ENCODE measurements around the gene HOXB9.

Gene HOXB9

DNA sequence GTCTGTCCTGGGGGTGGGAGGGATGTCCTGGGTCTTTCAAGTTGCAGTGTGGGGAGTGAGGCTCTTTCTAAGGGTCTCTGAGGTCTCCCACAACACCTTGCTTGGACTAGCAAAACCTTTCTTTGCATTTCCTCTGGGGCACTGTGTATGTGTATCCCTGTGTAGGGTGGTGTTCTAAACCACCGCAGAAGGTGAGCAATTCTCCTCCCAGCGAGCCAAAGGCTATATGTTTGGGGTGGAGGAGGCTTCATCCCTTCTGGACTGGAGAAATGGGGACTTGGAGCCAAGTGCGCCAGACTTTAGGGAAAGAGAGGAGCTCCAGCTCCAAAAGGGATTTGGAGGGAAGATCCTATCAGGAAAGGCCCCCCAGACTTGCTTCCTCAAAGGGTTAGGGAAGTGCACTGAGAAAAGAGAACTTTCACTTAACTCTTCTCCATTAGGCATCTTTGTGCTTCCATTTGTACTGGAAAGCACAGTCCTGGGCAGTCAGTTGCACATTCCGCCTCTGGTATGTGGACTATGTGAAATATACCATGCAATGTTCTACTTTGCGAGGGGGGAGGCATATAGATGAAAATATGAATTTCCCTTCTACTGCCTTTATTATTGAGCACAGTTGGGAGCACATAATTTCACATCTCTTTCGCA lies 18.9 kb upstream of the HOXB9 start:
- no peak for TF ChIP-seq CREB5 (CRISPR knock-in tag; IDR thresholded peaks at IDR 0.05; ENCODE audit: low read depth)
- no peak for TF ChIP-seq ZC3H10 (CRISPR knock-in tag; IDR thresholded peaks at IDR 0.05)
- TF ChIP-seq, protein P1, sequence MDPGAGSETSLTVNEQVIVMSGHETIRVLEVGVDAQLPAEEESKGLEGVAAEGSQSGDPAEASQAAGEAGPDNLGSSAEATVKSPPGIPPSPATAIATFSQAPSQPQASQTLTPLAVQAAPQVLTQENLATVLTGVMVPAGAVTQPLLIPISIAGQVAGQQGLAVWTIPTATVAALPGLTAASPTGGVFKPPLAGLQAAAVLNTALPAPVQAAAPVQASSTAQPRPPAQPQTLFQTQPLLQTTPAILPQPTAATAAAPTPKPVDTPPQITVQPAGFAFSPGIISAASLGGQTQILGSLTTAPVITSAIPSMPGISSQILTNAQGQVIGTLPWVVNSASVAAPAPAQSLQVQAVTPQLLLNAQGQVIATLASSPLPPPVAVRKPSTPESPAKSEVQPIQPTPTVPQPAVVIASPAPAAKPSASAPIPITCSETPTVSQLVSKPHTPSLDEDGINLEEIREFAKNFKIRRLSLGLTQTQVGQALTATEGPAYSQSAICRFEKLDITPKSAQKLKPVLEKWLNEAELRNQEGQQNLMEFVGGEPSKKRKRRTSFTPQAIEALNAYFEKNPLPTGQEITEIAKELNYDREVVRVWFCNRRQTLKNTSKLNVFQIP (CRISPR knock-in tag; IDR thresholded peaks at IDR 0.05; ENCODE audit: borderline replicate concordance, low read depth) = no peak
- TF ChIP-seq TOX (CRISPR knock-in tag; IDR thresholded peaks at IDR 0.05; ENCODE audit: borderline replicate concordance) = no peak
- TF ChIP-seq TSHZ2 (CRISPR knock-in tag; IDR thresholded peaks at IDR 0.05) = no peak
- no peak for TF ChIP-seq ZFP30 (CRISPR knock-in tag; IDR thresholded peaks at IDR 0.05)
- TF ChIP-seq TCF4 (CRISPR knock-in tag; IDR thresholded peaks at IDR 0.05; ENCODE audit: borderline replicate concordance) = no peak
- no peak for TF ChIP-seq CSDC2 (CRISPR knock-in tag; IDR thresholded peaks at IDR 0.05)
- no peak for TF ChIP-seq ZNF70 (CRISPR knock-in tag; IDR thresholded peaks at IDR 0.05)
- TF ChIP-seq ISL1 (CRISPR knock-in tag; IDR thresholded peaks at IDR 0.05) = no peak
- no peak for TF ChIP-seq ESRRG (CRISPR knock-in tag; IDR thresholded peaks at IDR 0.05)
- TF ChIP-seq GLIS3 (CRISPR knock-in tag; IDR thresholded peaks at IDR 0.05) = no peak
- TF ChIP-seq BACH2 (CRISPR knock-in tag; IDR thresholded peaks at IDR 0.05; ENCODE audit: borderline replicate concordance) = no peak
- no peak for TF ChIP-seq CSRNP3 (CRISPR knock-in tag; IDR thresholded peaks at IDR 0.05)
- no peak for ATAC-seq

- TF ChIP-seq CSRNP3 (CRISPR knock-in tag; IDR thresholded peaks at IDR 0.05) (no peak), RARB (CRISPR knock-in tag; IDR thresholded peaks at IDR 0.05) (no peak), ISL1 (CRISPR knock-in tag; IDR thresholded peaks at IDR 0.05) (no peak), TCF4 (CRISPR knock-in tag; IDR thresholded peaks at IDR 0.05; ENCODE audit: borderline replicate concordance) (no peak), GLIS3 (CRISPR knock-in tag; IDR thresholded peaks at IDR 0.05) (no peak), ZNF8 (CRISPR knock-in tag; IDR thresholded peaks at IDR 0.05) (no peak), BACH2 (CRISPR knock-in tag; IDR thresholded peaks at IDR 0.05; ENCODE audit: borderline replicate concordance) (no peak), ZNF565 (CRISPR knock-in tag; conservative IDR thresholded peaks at IDR 0.05; ENCODE audit: low read depth) (no peak), PATZ1 (CRISPR knock-in tag; IDR thresholded peaks at IDR 0.05; ENCODE audit: borderline replicate concordance) (no peak), TSHZ2 (CRISPR knock-in tag; IDR thresholded peaks at IDR 0.05) (no peak), ZFP3 (CRISPR knock-in tag; IDR thresholded peaks at IDR 0.05) (no peak), SNAI2 (CRISPR knock-in tag; IDR thresholded peaks at IDR 0.05) (no peak), OSR1 (CRISPR knock-in tag; IDR thresholded peaks at IDR 0.05) (no peak)
- TF ChIP-seq, protein P1 (CRISPR knock-in tag; IDR thresholded peaks at IDR 0.05; ENCODE audit: borderline replicate concordance, low read depth) = no peak
- ATAC-seq = no peak
Observed at GRCh38 chr17:48644159-48644558, 18.0 kb upstream of the HOXB9 start.

All from SK-N-SH treated with all-trans-retinoic acid at 6 μM for 48 hours (cell line).